ENCODE data around the gene NPPC.

The NPPC gene

DNA sequence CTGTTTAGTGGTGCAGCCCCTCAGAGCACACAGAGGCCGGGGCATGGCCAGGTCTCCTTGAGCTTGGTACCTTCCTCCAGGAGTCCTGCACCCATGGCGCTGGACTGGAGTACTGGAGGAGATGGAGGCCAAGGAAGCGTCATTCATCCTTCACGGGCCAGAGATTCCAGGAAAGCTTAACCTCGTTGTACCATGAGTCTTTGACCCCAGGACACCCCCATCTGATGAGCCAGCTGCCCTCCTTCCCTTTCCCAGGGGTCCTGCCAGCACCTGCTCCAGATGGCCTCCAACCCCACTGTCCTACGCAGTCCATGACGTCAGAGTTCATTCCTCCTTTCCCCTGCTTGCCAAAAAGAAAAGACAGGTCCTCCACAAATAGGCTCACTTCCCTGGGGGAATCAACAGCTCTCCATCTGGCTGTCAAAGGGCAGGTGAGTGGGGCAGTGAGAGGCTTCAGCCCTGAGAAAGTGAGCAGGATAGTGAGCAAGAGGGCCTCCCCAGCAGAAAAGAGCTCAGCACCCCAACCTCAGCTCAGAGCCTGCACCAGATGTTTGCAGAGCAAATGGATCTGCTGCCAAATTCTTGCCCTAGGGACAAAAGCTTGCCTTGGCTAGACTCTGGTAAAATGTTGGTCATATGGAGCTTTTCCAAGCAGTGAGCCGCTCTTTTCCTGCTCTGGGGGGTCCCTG is 4.5 kb upstream of the NPPC start:
- no peak for ATAC-seq
- TF ChIP-seq, protein P1, sequence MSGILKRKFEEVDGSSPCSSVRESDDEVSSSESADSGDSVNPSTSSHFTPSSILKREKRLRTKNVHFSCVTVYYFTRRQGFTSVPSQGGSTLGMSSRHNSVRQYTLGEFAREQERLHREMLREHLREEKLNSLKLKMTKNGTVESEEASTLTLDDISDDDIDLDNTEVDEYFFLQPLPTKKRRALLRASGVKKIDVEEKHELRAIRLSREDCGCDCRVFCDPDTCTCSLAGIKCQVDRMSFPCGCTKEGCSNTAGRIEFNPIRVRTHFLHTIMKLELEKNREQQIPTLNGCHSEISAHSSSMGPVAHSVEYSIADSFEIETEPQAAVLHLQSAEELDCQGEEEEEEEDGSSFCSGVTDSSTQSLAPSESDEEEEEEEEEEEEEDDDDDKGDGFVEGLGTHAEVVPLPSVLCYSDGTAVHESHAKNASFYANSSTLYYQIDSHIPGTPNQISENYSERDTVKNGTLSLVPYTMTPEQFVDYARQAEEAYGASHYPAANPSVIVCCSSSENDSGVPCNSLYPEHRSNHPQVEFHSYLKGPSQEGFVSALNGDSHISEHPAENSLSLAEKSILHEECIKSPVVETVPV (CRISPR knock-in tag; IDR thresholded peaks at IDR 0.05): no peak
- TF ChIP-seq, protein P2, sequence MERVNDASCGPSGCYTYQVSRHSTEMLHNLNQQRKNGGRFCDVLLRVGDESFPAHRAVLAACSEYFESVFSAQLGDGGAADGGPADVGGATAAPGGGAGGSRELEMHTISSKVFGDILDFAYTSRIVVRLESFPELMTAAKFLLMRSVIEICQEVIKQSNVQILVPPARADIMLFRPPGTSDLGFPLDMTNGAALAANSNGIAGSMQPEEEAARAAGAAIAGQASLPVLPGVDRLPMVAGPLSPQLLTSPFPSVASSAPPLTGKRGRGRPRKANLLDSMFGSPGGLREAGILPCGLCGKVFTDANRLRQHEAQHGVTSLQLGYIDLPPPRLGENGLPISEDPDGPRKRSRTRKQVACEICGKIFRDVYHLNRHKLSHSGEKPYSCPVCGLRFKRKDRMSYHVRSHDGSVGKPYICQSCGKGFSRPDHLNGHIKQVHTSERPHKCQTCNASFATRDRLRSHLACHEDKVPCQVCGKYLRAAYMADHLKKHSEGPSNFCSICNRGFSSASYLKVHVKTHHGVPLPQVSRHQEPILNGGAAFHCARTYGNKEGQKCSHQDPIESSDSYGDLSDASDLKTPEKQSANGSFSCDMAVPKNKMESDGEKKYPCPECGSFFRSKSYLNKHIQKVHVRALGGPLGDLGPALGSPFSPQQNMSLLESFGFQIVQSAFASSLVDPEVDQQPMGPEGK (CRISPR knock-in tag; IDR thresholded peaks at IDR 0.05; ENCODE audit: borderline replicate concordance): no peak
- no peak for TF ChIP-seq ZNF70 (CRISPR knock-in tag; IDR thresholded peaks at IDR 0.05)
- no peak for TF ChIP-seq SNAI2 (CRISPR knock-in tag; IDR thresholded peaks at IDR 0.05)
- no peak for TF ChIP-seq ZFP3 (CRISPR knock-in tag; IDR thresholded peaks at IDR 0.05)
- no peak for TF ChIP-seq ISL1 (CRISPR knock-in tag; IDR thresholded peaks at IDR 0.05)
- TF ChIP-seq, protein P3, sequence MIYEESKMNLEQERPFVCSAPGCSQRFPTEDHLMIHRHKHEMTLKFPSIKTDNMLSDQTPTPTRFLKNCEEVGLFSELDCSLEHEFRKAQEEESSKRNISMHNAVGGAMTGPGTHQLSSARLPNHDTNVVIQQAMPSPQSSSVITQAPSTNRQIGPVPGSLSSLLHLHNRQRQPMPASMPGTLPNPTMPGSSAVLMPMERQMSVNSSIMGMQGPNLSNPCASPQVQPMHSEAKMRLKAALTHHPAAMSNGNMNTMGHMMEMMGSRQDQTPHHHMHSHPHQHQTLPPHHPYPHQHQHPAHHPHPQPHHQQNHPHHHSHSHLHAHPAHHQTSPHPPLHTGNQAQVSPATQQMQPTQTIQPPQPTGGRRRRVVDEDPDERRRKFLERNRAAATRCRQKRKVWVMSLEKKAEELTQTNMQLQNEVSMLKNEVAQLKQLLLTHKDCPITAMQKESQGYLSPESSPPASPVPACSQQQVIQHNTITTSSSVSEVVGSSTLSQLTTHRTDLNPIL (CRISPR knock-in tag; IDR thresholded peaks at IDR 0.05; ENCODE audit: low read depth): no peak
- TF ChIP-seq, protein P4, sequence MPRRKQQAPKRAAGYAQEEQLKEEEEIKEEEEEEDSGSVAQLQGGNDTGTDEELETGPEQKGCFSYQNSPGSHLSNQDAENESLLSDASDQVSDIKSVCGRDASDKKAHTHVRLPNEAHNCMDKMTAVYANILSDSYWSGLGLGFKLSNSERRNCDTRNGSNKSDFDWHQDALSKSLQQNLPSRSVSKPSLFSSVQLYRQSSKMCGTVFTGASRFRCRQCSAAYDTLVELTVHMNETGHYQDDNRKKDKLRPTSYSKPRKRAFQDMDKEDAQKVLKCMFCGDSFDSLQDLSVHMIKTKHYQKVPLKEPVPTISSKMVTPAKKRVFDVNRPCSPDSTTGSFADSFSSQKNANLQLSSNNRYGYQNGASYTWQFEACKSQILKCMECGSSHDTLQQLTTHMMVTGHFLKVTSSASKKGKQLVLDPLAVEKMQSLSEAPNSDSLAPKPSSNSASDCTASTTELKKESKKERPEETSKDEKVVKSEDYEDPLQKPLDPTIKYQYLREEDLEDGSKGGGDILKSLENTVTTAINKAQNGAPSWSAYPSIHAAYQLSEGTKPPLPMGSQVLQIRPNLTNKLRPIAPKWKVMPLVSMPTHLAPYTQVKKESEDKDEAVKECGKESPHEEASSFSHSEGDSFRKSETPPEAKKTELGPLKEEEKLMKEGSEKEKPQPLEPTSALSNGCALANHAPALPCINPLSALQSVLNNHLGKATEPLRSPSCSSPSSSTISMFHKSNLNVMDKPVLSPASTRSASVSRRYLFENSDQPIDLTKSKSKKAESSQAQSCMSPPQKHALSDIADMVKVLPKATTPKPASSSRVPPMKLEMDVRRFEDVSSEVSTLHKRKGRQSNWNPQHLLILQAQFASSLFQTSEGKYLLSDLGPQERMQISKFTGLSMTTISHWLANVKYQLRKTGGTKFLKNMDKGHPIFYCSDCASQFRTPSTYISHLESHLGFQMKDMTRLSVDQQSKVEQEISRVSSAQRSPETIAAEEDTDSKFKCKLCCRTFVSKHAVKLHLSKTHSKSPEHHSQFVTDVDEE (CRISPR knock-in tag; IDR thresholded peaks at IDR 0.05): no peak
- TF ChIP-seq, protein P5, sequence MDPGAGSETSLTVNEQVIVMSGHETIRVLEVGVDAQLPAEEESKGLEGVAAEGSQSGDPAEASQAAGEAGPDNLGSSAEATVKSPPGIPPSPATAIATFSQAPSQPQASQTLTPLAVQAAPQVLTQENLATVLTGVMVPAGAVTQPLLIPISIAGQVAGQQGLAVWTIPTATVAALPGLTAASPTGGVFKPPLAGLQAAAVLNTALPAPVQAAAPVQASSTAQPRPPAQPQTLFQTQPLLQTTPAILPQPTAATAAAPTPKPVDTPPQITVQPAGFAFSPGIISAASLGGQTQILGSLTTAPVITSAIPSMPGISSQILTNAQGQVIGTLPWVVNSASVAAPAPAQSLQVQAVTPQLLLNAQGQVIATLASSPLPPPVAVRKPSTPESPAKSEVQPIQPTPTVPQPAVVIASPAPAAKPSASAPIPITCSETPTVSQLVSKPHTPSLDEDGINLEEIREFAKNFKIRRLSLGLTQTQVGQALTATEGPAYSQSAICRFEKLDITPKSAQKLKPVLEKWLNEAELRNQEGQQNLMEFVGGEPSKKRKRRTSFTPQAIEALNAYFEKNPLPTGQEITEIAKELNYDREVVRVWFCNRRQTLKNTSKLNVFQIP (CRISPR knock-in tag; IDR thresholded peaks at IDR 0.05; ENCODE audit: borderline replicate concordance, low read depth): no peak
- TF ChIP-seq GLIS3 (CRISPR knock-in tag; IDR thresholded peaks at IDR 0.05): no peak
- no peak for TF ChIP-seq ZNF565 (CRISPR knock-in tag; conservative IDR thresholded peaks at IDR 0.05; ENCODE audit: low read depth)

DNA sequence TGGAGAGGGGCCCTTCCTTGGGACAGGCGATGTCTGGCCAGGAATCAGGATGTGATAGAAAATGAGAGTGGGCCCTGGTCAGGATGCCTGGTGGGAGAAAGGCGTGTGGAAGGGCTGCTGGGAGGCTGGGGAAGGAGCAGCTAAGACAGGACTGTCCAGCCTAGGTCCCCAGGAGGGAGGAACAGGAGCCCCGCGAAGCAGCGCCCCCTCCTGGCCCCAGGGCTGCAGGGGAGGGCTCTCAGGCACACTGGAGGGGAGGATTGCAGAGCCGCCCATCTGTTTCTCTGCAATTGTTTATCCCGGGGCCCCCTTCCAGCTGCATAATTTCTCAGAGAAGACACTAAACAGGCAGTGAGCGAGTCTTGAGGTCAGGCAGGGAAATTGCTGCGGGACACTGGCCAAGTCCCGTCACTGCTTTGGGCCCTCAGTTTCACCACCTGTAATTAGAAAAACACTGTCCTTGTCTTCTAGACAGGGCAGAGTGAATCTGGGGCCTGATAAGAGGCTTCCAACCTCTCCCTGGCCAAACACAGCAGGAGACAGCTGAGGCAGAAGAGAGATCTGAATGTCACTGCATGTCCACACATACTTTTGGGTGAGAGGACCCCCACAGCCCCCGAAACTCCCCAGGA is 3.9 kb upstream of the NPPC start:
- no peak for ATAC-seq

DNA sequence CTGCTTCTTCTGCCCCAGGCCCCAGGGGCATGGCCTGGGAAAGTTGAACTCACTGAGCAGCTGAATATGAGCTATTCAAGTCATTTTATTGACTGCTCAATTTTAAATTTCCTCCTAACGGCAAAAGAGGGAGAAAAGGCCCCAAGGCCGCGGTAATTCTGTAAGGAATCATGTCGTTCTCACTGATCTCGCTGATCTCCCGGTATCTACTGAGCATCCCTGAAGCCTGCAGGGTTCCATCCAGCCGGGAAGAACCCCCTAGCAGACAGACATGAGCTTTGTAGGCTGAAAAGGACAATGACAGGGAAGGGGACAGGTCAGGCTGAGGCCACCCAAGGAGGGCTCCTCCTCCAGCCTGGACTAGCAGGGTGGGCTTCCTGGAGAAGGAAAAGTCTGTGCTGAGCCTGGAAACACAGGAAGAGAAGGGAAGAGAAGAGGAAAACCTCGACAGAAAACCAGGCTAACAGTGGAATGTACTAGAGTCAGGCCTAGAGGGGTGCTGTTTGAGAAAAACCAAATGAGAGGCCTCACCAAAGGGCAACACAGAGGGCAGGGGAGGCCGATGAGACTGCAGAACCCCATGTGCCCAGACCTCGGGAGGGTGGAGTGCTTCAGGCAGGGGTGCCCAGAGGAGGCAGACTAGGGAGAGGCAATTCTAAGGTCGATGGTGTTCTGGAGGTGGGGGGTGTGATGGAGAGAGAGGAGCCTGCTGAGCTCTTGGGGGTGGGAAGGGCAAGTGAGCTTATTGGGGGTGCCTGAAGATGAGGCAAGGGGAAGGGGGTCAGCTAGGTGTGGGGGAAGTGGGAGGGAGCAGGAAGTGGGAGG is 2.9 kb upstream of the NPPC start:
- TF ChIP-seq CSDC2 (CRISPR knock-in tag; IDR thresholded peaks at IDR 0.05) (no peak), SNAI2 (CRISPR knock-in tag; IDR thresholded peaks at IDR 0.05) (no peak), GLIS3 (CRISPR knock-in tag; IDR thresholded peaks at IDR 0.05) (no peak), TCF4 (CRISPR knock-in tag; IDR thresholded peaks at IDR 0.05; ENCODE audit: borderline replicate concordance) (no peak), ZNF70 (CRISPR knock-in tag; IDR thresholded peaks at IDR 0.05) (no peak), OSR1 (CRISPR knock-in tag; IDR thresholded peaks at IDR 0.05) (no peak), ZNF565 (CRISPR knock-in tag; conservative IDR thresholded peaks at IDR 0.05; ENCODE audit: low read depth) (no peak), ZC3H10 (CRISPR knock-in tag; IDR thresholded peaks at IDR 0.05) (no peak), ZNF8 (CRISPR knock-in tag; IDR thresholded peaks at IDR 0.05) (no peak), RARB (CRISPR knock-in tag; IDR thresholded peaks at IDR 0.05) (no peak), BACH2 (CRISPR knock-in tag; IDR thresholded peaks at IDR 0.05; ENCODE audit: borderline replicate concordance) (no peak)
- TF ChIP-seq, protein P4 (CRISPR knock-in tag; IDR thresholded peaks at IDR 0.05): no peak
- TF ChIP-seq, protein P3 (CRISPR knock-in tag; IDR thresholded peaks at IDR 0.05; ENCODE audit: low read depth): no peak
- TF ChIP-seq, protein P2 (CRISPR knock-in tag; IDR thresholded peaks at IDR 0.05; ENCODE audit: borderline replicate concordance): no peak
- no peak for ATAC-seq

More for the DNA sequence above, 3.9 kb upstream of the NPPC start:
- no peak for TF ChIP-seq ISL1 (CRISPR knock-in tag; IDR thresholded peaks at IDR 0.05)

Data from SK-N-SH treated with all-trans-retinoic acid at 6 μM for 48 hours (cell line).